Liver (tissue), 3 donors: ENCODE measurements around the gene SPP1.

Experiments used
- EGR1 ChIP-seq, 2 donors: IDR thresholded peaks; 2 replicates each; pipeline ENCODE4 v1.6.1; 2016 to 2018; ENCODE audit warnings: antibody characterized with exemption in 2 of 2, low read depth in 2 of 2
- FOXA1 ChIP-seq: IDR thresholded peaks from 2 replicates; pipeline ENCODE4 v1.6.1; 2016; ENCODE audit warnings: antibody characterized with exemption
- NR2F2 ChIP-seq: IDR thresholded peaks from 2 replicates; pipeline ENCODE4 v1.6.1; 2016; ENCODE audit warnings: antibody characterized with exemption
- RAD21 ChIP-seq, 2 donors: IDR thresholded peaks; 2 replicates each; pipeline ENCODE4 v1.6.1; 2016; ENCODE audit warnings: antibody characterized with exemption in 2 of 2, mild to moderate bottlenecking in 2 of 2
- REST ChIP-seq: IDR thresholded peaks from 2 replicates; pipeline ENCODE4 v1.6.1; 2016; ENCODE audit warnings: antibody characterized with exemption, mild to moderate bottlenecking
- TAF1 ChIP-seq: conservative IDR thresholded peaks from 2 replicates; pipeline ENCODE4 v1.6.1; 2016; ENCODE audit warnings: antibody characterized with exemption, mild to moderate bottlenecking
- YY1 ChIP-seq: IDR thresholded peaks from 2 replicates; pipeline ENCODE4 v1.6.1; 2016; ENCODE audit warnings: antibody characterized with exemption, mild to moderate bottlenecking
- ZBTB33 ChIP-seq: IDR thresholded peaks from 2 replicates; pipeline ENCODE4 v1.6.1; 2016; ENCODE audit warnings: antibody characterized with exemption
- TF ChIP-seq, protein P1 (sequence below): fragments of 150-350 bp; IDR thresholded peaks from 2 replicates; pipeline ENCODE4 v1.5.1; 2017; ENCODE audit warnings: improper control_type of control experiment, low read depth, low read length; ENCODE audit not compliant: missing input control
- TF ChIP-seq, protein P2 (sequence below): IDR thresholded peaks from 2 replicates; pipeline ENCODE4 v1.6.1; 2016; ENCODE audit warnings: antibody characterized with exemption
- donor health status: healthy.
- donor health status: healthy.

DNA sequence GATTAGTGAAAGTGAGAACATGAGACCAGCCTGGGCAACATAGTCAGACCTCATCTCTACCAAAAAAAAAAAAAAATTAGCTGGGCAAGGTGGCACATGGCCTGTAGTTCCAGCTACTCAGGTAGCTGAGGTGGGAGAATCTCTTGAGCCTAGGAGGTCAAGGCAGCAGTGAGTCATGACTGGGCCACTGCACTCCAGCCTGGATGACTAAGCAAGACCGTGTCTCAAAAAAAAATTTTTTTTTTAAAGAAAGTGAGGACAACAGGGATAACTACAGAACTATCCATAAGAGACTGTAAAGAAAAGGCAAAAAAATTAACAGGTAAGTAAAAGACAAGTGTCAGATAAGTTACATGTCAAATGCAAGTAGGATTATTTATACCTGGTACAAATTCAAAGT is 13.5 kb upstream of the SPP1 start:
- TF ChIP-seq ZBTB33 = no peak
- TF ChIP-seq REST = no peak
- TF ChIP-seq, protein P1, sequence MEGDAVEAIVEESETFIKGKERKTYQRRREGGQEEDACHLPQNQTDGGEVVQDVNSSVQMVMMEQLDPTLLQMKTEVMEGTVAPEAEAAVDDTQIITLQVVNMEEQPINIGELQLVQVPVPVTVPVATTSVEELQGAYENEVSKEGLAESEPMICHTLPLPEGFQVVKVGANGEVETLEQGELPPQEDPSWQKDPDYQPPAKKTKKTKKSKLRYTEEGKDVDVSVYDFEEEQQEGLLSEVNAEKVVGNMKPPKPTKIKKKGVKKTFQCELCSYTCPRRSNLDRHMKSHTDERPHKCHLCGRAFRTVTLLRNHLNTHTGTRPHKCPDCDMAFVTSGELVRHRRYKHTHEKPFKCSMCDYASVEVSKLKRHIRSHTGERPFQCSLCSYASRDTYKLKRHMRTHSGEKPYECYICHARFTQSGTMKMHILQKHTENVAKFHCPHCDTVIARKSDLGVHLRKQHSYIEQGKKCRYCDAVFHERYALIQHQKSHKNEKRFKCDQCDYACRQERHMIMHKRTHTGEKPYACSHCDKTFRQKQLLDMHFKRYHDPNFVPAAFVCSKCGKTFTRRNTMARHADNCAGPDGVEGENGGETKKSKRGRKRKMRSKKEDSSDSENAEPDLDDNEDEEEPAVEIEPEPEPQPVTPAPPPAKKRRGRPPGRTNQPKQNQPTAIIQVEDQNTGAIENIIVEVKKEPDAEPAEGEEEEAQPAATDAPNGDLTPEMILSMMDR = no peak
- no peak for TF ChIP-seq FOXA1
- TF ChIP-seq, protein P2, sequence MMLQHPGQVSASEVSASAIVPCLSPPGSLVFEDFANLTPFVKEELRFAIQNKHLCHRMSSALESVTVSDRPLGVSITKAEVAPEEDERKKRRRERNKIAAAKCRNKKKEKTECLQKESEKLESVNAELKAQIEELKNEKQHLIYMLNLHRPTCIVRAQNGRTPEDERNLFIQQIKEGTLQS = no peak
- TF ChIP-seq YY1 = no peak
- no peak for TF ChIP-seq NR2F2
- no peak for TF ChIP-seq RAD21 (IDR thresholded peaks at IDR 0.05)
- no peak for TF ChIP-seq TAF1
- no peak for TF ChIP-seq EGR1 (IDR thresholded peaks at IDR 0.05; ENCODE audit: low read depth in 2 of 2)
